Hematopoietic multipotent progenitor cell treated with erythropoietin and hydrocortisone succinate and interleukin-3 and kit ligand, for 15 days (in vitro differentiated cells): ENCODE results near the gene GPHB5.
"Not testable (repeated sequence)": the region's sequence is repeated elsewhere in the genome, so short reads cannot be mapped to it uniquely, and the experiment has no call there.

Experiments used
- DNase-seq: peaks from one replicate; pipeline ENCODE4 v3.0.0-alpha.2; 2015; ENCODE audit warnings: low spot score

GPHB5 gene

GRCh38 chr14:63295231-63295685 lies 23.5 kb downstream of the GPHB5 start:
- DNase-seq, result no peak

- DNase-seq, result no peak
Measured at GRCh38 chr14:63292805-63293204, 25.9 kb downstream of the GPHB5 start.

- DNase-seq, result no peak
Measured at GRCh38 chr14:63290741-63291430, 27.8 kb downstream of the GPHB5 start.

GRCh38 chr14:63288853-63289252 lies 29.9 kb downstream of the GPHB5 start:
- DNase-seq, result no peak

- no peak for DNase-seq
Measured at GRCh38 chr14:63287666-63288483, 30.9 kb downstream of the GPHB5 start.

GRCh38 chr14:63286071-63286470 lies 32.7 kb downstream of the GPHB5 start:
- DNase-seq, result no peak

GRCh38 chr14:63283884-63284248 lies 34.9 kb downstream of the GPHB5 start:
- DNase-seq, result no peak

- no peak for DNase-seq
Measured at GRCh38 chr14:63282997-63283883, 35.5 kb downstream of the GPHB5 start.

- DNase-seq, result not testable (repeated sequence)
Measured at GRCh38 chr14:63279933-63280332, 38.8 kb downstream of the GPHB5 start.

GRCh38 chr14:63277591-63278183 lies 41.0 kb downstream of the GPHB5 start:
- no peak for DNase-seq

GRCh38 chr14:63276492-63277342 lies 42.0 kb downstream of the GPHB5 start:
- peak; percentile 4 for DNase-seq

- no peak for DNase-seq
Measured at GRCh38 chr14:63276016-63276415, 42.7 kb downstream of the GPHB5 start.

- no peak for DNase-seq
Measured at GRCh38 chr14:63275611-63276010, 43.1 kb downstream of the GPHB5 start.

GRCh38 chr14:63273717-63274655 lies 44.7 kb downstream of the GPHB5 start:
- no peak for DNase-seq

GRCh38 chr14:63273129-63273528 lies 45.6 kb downstream of the GPHB5 start:
- DNase-seq, result no peak

GRCh38 chr14:63269561-63270225 lies 49.0 kb downstream of the GPHB5 start:
- no peak for DNase-seq

- DNase-seq, result no peak
Measured at GRCh38 chr14:63268771-63269170, 50.0 kb downstream of the GPHB5 start.

- DNase-seq, result no peak
Measured at GRCh38 chr14:63267171-63267570, 51.6 kb downstream of the GPHB5 start.

GRCh38 chr14:63266106-63266505 lies 52.6 kb downstream of the GPHB5 start:
- no peak for DNase-seq
